GM18526 (cell line): ENCODE data around the gene PIM2.

Experiments used
- POLR2A ChIP-seq: IDR thresholded peaks from 3 replicates; pipeline ENCODE4 v1.6.1; 2011; ENCODE audit not compliant: insufficient read length; ENCODE audit errors: extremely low read depth

PIM2 gene

GRCh38 chrX:48902776-48903175, 16.0 kb downstream of the PIM2 start:
- no peak for TF ChIP-seq POLR2A

- no peak for TF ChIP-seq POLR2A
Measured at GRCh38 chrX:48902135-48902534, 16.7 kb downstream of the PIM2 start.

GRCh38 chrX:48901069-48901468, 17.8 kb downstream of the PIM2 start:
- TF ChIP-seq POLR2A = no peak

- TF ChIP-seq POLR2A = no peak
Measured at GRCh38 chrX:48899078-48899410, 19.8 kb downstream of the PIM2 start.

GRCh38 chrX:48897625-48898306, 21.1 kb downstream of the PIM2 start, which contains the start of the genes PQBP1 and TIMM17B:
PQBP1 (plus strand) TSS chrX:48897930; CDS start chrX:48898510, 580 bp downstream.
TIMM17B (minus strand) TSS chrX:48897768; CDS start chrX:48897749, 19 bp downstream.
- TF ChIP-seq POLR2A = peak; percentile 75

- no peak for TF ChIP-seq POLR2A
Measured at GRCh38 chrX:48897157-48897624, 21.6 kb downstream of the PIM2 start.

- TF ChIP-seq POLR2A = no peak
Measured at GRCh38 chrX:48896611-48897011, 22.2 kb downstream of the PIM2 start.

- no peak for TF ChIP-seq POLR2A
Measured at GRCh38 chrX:48894891-48895290, 23.9 kb downstream of the PIM2 start.

GRCh38 chrX:48893556-48894348, 25.1 kb downstream of the PIM2 start:
- TF ChIP-seq POLR2A = no peak

- TF ChIP-seq POLR2A = no peak
Measured at GRCh38 chrX:48892896-48893295, 25.9 kb downstream of the PIM2 start.

GRCh38 chrX:48891402-48892288, 27.2 kb downstream of the PIM2 start:
- TF ChIP-seq POLR2A = peak; percentile 28

GRCh38 chrX:48890934-48891401, 27.9 kb downstream of the PIM2 start:
- no peak for TF ChIP-seq POLR2A

- no peak for TF ChIP-seq POLR2A
Measured at GRCh38 chrX:48890296-48890925, 28.4 kb downstream of the PIM2 start.

- no peak for TF ChIP-seq POLR2A
Measured at GRCh38 chrX:48883729-48884128, 35.1 kb downstream of the PIM2 start.

GRCh38 chrX:48864210-48864609, 54.6 kb downstream of the PIM2 start:
- no peak for TF ChIP-seq POLR2A
